Omental fat pad (tissue), 4 donors: ENCODE measurements around the gene FDX2. TPM values are rescaled to one million over a fixed set of nuclear protein-coding genes. Genes with fewer than 3 reads are reported as not detected.

ENCODE experiments used
- ATAC-seq: fragments of 150-250 bp; one replicate; pipeline ENCODE4 v1.9.1; 2016; ENCODE audit warnings: mild to moderate bottlenecking, moderate library complexity; ENCODE audit not compliant: low FRiP score
- DNase-seq: peaks from one replicate; pipeline ENCODE4 v3.0.0-alpha.2; 2019; ENCODE audit warnings: low spot score
- CTCF ChIP-seq, 3 donors: fragments of 450-650 bp; IDR thresholded peaks; one replicate each; pipeline ENCODE4 v1.5.1; 2016 to 2017; ENCODE audit warnings: antibody characterized with exemption in 3 of 3, mild to moderate bottlenecking in 3 of 3, moderate library complexity in 2 of 3
- total RNA-seq, 4 donors: library from RNA; depleted of rRNA; stranded (reverse); fragments of >200 nt; gene quantifications; one replicate each; pipeline ENCODE4 v1.1.0, GENCODE V29; 2016

The FDX2 gene
- total RNA-seq, 4 donors from 2014 or later = 9.0 to 26.2 (median 17.8) TPM

- peak; percentile 48 for ATAC-seq
- TF ChIP-seq CTCF (IDR thresholded peaks at IDR 0.05) = no peak
- DNase-seq = no peak
Observed at GRCh38 chr19:10353793-10354391, 38.1 kb upstream of the FDX2 start.

GRCh38 chr19:10352764-10353671, 37.2 kb upstream of the FDX2 start:
- TF ChIP-seq CTCF (IDR thresholded peaks at IDR 0.05) = no peak
- ATAC-seq (peak; percentile 37), DNase-seq (no peak)

GRCh38 chr19:10346509-10346908, 30.7 kb upstream of the FDX2 start:
- peak; percentile 66 for ATAC-seq
- no peak for DNase-seq
- TF ChIP-seq CTCF (IDR thresholded peaks at IDR 0.05) = no peak

- TF ChIP-seq CTCF (IDR thresholded peaks at IDR 0.05) = no peak
- no peak for ATAC-seq
- DNase-seq = no peak
Observed at GRCh38 chr19:10344780-10345179, 29.0 kb upstream of the FDX2 start.

GRCh38 chr19:10343495-10343894, 27.7 kb upstream of the FDX2 start:
- TF ChIP-seq CTCF (IDR thresholded peaks at IDR 0.05) = no peak
- ATAC-seq = no peak

GRCh38 chr19:10339977-10340376, 24.2 kb upstream of the FDX2 start:
- DNase-seq (no peak), ATAC-seq (no peak)

More at GRCh38 chr19:10343495-10343894, 27.7 kb upstream of the FDX2 start:
- no peak for DNase-seq

More at GRCh38 chr19:10339977-10340376, 24.2 kb upstream of the FDX2 start:
- TF ChIP-seq CTCF (IDR thresholded peaks at IDR 0.05) = no peak
